GM19351 (cell line): ENCODE data around the gene CDK15.

Experiments used
- ATAC-seq: cut with Tn5 transposase; IDR thresholded peaks from one replicate; pipeline ENCODE4 v1.9.1; 2021; ENCODE audit warnings: mild to moderate bottlenecking, moderate library complexity; ENCODE audit not compliant: unreplicated experiment

The CDK15 gene

DNA sequence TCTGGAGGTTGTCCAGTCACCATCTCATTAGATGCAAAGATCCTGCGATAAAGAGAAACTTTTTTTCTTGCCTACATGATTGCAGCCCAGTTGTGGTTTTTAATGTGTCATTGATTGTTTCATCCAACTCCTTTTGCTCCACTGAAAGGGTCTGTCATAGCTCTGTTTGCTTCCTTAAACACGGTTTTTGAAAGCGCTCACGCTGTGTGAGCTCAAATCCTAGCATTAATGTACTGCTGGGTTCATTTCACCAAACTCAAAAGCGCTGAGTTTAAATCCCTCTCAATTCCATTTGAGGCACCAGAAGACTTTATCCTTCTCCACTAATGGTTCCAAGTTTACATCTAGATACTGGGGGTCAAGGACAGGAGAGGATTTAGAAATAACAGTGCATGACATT, 53.6 kb downstream of the CDK15 start:
- ATAC-seq: no peak

DNA sequence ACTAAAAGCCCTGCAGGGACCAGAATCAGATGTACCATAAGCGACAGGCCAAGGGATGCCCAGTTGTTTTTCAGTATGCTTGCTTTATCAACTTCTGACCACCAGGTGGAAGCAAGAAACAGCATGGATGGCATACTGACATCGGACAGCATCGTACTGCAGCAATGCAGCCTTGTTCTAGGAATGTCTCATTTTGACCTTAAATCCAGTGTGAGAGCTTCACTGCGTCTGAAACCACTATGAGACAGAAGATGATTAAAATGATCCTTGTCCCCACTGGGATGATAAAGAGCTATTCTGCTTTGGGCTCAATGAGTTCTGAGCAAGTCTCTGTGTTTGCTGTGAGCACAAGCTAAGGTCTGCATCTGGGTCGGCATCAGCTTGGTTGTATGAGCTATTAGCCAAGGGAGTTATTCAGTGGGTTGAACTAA, 54.3 kb downstream of the CDK15 start:
- ATAC-seq: peak; percentile 77

DNA sequence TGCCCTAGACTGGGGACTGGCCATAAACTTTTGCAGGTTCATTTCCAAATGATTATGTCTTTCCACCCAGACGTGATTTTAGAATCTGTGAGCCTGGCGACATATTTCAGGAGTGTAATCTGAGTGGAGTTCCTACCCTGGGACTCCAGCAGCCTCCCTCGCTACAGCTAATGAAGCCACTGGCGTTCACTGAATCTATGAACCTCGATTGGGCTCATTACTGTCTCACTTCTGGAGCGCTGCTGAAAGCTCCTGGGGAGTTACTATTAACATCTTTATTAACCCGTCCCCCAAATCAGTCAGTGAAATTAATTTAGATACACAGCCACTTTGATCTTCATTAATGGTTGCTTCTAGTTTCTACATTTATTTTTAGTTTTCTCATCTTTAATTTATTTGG, 56.5 kb downstream of the CDK15 start:
- ATAC-seq: no peak

DNA sequence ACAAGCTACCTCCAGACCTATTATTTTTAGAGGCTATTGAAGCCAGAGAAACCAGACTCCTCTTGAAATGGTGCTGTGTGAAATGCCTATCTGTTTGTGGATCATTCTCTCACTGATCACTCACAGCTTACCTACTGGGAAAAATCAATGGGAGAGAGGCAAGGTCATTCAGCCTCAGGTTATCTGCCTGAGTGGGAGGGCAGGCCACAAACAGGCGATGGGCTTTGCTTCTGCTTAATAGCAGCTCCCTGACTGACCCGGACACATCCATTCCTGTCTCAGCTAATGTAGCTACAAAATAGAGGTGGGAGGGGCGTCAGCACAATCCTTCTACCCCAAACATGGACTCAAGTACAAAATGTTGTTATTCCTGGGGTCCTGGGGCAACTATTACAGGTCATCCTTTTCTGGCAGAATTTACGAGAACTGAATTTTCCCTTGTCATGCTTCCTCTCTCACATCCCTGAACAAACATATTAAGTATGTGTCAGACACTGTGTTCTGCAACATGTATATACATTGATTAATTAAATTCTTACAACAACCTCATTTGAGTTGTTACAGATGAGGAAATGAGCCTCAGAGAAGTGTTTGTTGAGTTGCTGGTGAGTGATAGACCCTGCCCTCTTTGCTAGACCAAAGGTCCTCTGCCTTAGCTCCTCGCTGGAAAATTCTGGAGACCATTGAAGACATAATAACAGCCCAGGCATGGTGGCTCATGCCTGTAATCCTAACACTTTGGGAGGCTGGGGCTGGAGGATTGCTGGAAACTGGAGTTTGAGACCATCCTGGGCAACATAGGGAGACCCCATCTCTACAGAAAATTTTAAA, 60.5 kb downstream of the CDK15 start:
- no peak for ATAC-seq

DNA sequence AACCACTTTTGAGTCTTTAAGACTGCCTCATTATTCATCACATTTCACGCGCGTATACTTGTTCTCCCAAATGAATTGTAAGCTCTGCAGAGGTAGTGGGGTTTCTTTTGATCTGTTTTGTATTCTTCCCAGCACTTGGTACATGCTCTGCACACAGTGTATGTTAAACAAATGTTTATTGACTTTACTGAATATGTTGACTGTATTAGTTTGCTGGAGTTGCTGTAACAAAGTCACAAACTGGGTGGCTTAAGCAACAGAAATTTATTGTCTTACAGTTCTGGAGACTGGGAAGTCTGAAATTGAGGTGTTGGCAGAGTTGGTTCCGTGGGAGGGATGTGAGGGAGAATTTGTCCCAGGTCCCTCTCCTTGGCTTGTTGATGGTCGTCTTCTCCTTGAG, 65.1 kb downstream of the CDK15 start:
- no peak for ATAC-seq

DNA sequence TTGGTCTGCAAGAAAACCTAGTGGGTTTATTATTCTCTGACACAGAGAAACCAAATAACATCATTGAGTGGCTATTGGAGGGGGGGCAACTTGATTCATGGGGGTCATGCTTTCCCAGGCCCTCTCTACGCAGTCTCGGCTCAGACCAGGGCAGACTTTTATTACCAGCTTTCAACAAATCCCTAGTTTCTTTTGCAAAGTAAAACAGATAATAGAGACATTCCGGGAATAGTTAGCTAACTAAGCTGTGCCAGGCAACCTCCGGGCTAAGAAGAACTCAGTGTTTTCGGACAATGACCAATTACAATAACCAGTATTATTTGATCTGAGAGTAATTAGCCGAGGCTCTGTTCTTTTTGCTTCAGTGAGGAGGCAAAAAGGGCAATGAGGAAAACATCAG, 66.3 kb downstream of the CDK15 start:
- no peak for ATAC-seq

DNA sequence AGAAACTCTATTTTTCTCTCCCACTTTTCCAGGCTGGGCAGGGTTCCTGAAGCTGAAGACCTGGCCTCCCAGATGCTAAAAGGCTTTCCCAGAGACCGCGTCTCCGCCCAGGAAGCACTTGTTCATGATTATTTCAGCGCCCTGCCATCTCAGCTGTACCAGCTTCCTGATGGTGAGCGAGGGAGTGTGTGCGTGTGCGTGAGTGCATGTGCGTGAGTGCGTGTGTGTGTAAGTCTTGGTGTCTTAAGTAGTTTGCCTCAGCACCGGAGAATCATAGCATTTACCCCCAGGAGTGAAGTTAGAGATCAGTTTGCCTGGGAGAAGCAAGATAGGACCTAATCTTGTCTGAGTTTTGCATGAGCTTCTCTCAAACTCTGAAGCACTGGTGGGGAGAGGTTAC, 73.7 kb downstream of the CDK15 start:
- ATAC-seq: no peak

DNA sequence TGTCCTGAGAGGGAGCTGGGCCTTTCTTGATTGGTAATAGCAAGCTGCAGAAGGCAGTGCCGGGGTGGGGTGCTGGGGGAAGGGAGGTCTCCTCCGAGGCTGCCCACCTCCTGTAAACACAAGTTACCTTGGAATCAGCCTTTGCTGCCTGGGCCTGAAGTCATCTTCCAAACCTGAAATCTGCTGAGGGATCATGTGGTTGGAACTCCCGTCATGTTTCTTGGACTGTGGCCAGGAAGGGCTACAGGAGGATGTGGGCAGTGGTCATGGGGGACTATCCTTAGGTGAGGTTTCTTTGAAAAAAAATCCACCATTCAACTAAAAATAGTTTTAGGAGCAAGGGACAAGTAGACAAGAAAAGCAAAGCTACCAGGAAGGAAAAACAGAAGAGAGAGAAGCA, 74.2 kb downstream of the CDK15 start:
- ATAC-seq: no peak

DNA sequence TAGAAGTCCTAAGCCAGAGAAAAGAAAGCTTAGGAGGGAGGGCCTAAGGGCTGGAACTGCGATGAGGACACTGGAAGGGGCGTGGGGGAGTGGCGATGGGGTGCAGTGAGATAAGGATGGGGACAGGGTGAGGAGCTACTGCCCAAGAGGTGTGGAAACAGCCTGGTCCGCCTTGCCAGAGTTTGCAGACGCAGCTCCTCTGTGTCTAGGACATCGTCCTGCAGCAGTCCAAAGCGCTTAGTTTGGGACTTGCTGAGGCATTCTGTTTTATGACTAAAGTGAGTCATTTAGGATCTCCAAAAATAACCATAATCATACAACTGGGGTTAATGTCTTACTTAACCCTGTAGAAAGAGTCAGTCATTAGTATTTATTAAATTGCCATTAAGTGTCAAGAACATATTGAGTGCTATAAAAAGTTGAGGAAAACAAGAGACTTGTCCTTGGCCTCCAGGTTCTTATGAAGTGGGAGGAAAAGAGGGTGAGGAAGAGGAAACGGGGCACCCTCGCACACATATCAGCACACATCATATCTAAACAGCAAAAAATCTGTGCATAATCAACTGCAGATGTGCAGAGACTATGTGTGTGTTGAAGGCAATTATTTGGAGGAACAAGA, 74.8 kb downstream of the CDK15 start:
- no peak for ATAC-seq

DNA sequence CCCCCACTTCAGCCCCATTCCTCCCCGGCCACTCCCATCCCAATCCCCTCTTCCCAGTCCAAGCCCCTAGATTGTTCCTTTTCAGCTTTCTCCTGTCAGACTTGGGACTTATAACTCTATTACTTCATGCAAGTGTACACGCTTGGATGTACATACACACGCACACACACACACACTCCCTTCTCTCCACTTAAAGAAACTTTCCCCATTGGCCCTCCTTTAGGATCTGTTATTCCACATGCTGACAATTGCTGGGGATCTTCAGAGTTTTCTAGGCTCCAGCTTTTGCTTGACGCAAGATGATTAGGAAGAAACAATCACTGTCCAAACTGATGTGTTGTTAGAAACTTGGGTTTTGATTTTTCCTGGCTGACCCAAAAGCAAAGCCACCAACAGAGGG, 75.4 kb downstream of the CDK15 start:
- ATAC-seq: no peak

DNA sequence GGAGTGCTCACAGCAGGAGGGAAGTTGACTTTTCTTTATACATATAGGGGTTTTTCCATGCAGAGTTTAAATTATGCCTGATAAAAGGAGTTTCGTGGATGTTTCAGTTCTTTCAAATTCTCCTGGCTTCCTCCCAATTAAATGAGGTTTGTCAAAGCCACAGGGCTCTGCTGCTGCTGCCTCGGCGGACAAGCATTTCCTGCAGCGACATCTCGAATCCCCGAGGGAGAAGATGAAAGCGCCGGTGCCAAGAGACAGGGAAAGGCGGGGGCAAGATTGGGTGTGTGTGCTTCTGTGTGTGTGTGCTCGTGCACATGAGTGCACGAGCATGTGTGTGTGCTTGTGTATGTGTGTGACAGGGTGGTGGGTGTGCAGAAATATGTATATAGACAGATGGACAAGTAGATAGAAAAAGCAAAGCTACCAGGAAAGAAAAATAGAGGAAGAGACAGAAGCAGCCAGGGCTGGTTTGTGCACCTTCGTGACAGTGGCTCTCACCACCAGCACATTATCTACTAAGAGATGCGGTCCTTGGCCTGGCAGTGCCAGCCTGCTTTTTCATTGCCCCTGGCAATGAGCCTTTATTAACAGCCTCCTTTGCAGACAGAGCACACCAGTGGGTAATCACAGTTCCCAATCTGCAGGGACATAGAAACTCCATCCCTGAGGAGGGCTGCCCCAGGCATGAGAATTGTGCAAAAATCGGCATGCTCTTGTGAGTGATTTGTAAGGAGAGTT, 76.2 kb downstream of the CDK15 start:
- ATAC-seq: no peak

DNA sequence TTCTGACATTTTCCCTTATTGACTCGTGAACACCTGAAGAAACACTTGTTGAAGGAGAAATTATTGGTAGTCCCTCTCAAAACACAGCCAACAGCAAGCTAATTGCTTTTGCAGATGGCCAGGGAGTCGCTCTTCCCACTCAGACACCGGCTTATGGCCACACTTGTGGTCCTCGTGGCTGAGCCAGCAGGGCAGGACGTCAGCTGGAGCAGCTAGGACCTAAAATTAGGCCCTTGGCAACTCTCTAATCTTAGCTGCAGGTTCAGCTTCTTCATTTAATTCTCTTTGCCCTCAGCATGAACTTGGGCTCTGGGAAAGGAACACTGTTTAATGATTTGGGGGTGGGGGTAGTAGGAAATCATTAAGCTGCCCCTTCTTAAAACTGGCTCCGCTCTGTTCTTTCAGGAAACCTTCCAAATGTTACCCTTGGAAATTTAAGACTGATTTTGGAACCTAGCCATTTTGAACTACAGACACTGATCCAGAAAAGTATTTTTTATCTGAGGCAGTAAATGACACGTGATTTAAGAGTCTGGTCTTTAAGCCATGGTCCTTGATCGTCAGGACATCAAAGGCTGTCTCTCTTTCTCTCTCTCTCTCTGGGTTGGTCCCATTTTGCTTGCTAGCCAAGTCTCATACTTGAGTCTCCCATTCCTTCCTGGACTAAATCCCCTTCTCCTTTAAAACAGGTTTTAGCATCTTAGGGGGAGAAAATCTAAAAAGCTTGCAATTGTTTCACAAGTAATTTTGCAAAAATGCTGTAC, 77.5 kb downstream of the CDK15 start:
- ATAC-seq: no peak

DNA sequence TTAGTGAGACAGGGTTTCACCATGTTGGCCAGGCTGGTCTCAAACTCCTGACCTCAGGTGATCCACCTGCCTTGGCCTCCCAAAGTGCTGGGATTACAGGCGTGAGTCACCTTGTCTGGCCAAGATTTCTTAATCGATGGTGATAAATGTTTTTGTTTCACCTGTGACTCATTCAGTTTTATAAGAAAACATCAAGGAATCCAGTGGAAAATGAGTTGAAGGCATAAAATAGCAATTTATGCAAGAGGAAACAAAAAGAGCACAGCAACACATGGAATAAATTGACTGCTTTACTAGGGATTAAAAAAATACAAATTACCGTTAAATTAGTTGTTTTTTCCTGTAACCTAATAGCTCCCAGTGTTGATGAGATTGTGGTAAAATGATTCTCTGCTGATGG, 80.2 kb downstream of the CDK15 start:
- no peak for ATAC-seq

DNA sequence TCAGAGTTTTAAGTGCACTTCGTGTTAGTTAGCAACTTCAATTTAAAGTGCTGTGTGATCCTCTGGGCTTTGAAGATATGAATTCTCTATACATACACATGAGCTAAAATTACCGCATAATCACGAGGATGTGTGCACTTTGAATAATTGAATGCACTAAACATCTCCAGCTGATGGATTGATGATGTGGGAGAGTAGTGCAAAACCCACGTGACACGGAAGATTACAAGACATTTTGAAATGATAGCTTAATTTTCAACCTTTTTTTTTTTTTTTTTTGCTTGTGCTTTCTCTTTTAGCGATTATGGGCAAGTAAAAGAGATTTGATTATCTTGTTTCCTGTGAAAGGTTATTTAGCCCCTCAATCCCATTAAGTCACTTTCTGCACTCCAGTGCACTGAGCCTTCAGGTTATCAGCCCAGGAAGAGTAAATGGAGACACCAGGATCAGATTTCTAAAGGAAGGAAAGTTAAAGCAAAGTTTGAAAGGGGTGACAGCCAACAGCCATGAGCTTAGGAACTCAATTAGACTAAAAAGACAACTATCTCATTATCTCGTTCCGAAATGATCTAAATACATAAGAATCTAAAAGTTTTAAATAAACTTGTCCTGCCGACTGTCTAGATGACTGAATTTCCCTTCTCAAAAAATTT, 81.6 kb downstream of the CDK15 start:
- no peak for ATAC-seq

DNA sequence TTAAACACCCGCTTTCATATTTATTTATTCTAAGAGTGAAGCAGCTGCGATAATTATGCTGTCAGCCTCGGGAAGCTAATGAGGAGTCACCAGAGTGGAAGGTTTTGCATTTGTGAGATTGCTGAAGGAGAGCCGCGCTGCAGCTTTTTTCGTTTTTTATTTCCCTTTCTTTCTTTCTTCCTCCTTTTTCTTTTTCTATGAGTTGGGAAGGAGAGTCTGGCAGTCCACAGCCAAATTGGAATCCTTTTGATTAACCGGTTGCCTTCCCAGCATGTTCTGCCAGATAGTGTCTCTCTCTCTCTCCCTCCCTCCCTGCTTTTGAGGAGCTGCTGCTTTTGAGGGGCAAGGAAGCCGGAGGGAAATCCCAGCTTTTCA, 82.1 kb downstream of the CDK15 start:
- ATAC-seq: no peak

DNA sequence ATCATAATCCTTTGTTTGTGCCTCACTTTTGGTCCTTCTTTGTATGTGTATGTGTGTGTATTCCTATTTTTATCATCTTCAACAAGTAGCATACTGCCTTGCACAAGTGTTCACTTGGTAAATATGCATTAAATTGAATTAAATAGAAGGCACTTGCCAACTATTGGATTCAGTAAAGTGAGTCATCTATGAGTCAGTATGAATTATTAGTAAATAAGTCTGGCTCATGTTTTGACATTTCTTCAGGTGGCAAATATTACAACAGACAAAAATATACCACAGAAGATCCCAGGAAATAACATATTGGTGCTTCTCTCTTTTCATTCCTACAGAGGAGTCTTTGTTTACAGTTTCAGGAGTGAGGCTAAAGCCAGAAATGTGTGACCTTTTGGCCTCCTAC, 84.1 kb downstream of the CDK15 start:
- ATAC-seq: no peak

DNA sequence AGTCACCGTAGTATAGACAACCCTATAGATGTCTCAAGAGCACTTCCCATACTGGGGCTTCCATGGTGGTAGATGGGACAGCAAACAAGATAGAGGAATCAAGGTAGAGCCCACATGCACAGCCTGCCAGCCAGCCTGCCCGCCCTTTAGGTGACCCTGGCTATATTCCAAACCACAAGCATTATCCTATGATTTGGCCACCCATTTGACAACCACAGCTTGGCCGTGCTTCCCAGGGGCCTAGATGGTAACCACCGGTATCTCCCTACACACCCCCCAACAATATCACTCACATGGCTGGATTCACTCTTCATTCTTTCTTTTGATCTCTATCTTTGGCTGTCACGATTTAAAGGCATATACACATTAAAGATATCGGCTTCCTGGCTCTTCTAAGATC, 85.3 kb downstream of the CDK15 start:
- no peak for ATAC-seq

DNA sequence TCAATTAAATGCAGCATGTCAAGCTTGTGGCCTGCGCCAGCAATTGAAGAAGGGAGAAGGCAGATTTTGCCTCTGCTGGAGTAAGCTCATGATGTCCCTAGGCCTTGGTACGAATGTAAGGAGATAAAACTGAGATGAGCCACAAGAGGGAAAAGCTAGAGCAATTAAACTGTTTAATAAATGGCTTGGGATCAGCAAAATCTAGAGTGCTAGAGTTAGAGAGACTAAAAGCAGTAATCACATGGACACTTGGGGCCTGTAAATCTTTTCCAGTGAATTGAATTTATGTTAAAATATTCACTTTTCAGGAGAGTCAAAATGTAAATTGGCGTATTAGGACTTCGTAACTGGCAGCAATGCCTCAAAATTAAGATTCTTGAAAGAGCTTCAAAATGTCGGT, 86.2 kb downstream of the CDK15 start:
- no peak for ATAC-seq

DNA sequence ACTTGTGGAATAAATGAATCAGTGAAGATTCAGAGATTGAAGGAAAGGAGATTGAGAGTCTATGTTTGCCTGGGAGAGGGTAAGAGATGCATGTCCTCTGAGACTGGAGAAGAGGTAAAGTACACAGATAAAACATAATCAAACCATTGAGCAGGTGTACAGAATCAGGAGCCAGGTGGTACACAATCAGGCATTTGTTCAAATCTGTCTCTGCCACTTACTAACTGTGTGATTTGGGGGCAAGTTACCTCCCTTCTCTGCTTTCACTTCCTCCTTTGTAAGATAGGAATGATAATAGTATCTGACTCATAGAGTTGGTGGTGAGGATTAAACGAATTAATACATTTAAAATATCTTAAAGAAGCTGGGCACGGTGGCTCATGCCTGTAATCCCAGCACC, 94.0 kb downstream of the CDK15 start:
- peak; percentile 59 for ATAC-seq

DNA sequence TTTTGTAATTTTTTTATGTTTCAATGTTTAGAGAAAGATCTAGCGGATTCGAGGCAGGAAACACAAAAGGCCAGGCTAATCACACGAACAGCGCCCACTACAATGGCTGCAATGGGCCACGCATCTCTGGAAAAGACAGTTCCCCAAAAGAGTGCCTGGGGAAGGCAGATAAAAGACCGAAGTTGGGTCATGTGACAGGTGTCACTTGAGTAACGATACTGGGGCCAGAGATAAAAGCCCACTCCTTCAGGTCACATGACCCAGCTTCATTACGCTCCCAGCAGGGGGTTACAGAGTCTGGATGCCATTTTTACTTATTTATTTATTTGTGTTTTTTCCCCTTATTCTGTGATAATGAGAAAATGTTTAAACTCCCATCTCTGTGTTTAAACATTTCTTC, 95.4 kb downstream of the CDK15 start:
- no peak for ATAC-seq
